Glutamatergic neuron (in vitro differentiated cells): ENCODE measurements around the gene PPP1R14B. TPM values are rescaled to one million over a fixed set of nuclear protein-coding genes. Genes with fewer than 3 reads are reported as not detected.
A peak's percentile ranks its signal among the peaks of the same experiment; 100 is the strongest.

Experiments
- DNase-seq: peaks from one replicate; pipeline ENCODE4 v3.0.0; 2022
- H3K27ac Mint-ChIP-seq: one replicate; pipeline ENCODE4 v1.8.0; 2020; ENCODE audit warnings: mild to moderate bottlenecking, mixed read lengths, inconsistent platforms; ENCODE audit not compliant: unreplicated experiment
- H3K27me3 Mint-ChIP-seq: one replicate; pipeline ENCODE4 v1.8.0; 2020; ENCODE audit warnings: mild to moderate bottlenecking, moderate library complexity, mixed read lengths, inconsistent platforms; ENCODE audit not compliant: unreplicated experiment
- H3K36me3 Mint-ChIP-seq: one replicate; pipeline ENCODE4 v1.8.0; 2020; ENCODE audit warnings: mild to moderate bottlenecking, mixed read lengths, inconsistent platforms; ENCODE audit not compliant: unreplicated experiment
- H3K4me1 Mint-ChIP-seq: one replicate; pipeline ENCODE4 v1.8.0; 2020; ENCODE audit warnings: mild to moderate bottlenecking, low read depth, mixed read lengths, inconsistent platforms; ENCODE audit not compliant: unreplicated experiment
- H3K4me3 Mint-ChIP-seq: one replicate; pipeline ENCODE4 v1.8.0; 2020; ENCODE audit warnings: mild to moderate bottlenecking, mixed read lengths, inconsistent platforms; ENCODE audit not compliant: unreplicated experiment
- H3K9me3 Mint-ChIP-seq: one replicate; pipeline ENCODE4 v1.8.0; 2020; ENCODE audit warnings: mild to moderate bottlenecking, moderate library complexity, mixed read lengths, inconsistent platforms; ENCODE audit not compliant: unreplicated experiment
- CTCF ChIP-seq: fragments of 200-600 bp; sonication (generic); IDR thresholded peaks from one replicate; pipeline ENCODE4 v1.5.0; 2021; ENCODE audit not compliant: partially characterized antibody, unreplicated experiment
- total RNA-seq: library from RNA; stranded (reverse); fragmentation: NEBNext Ultra II Directional; extraction: Animal tissue kit (Norgen Biotek cat#: 25700); gene quantifications from one replicate; pipeline ENCODE4 v1.2.1, GENCODE V29; 2021; ENCODE audit not compliant: unreplicated experiment

PPP1R14B gene
- total RNA-seq, 1 donor from 2014 or later: 348 TPM

- peaks cover 7% of the 10 kb centered on the region for H3K9me3 Mint-ChIP-seq
- no peaks in the 10 kb centered on the region for H3K4me1 Mint-ChIP-seq
- H3K36me3 Mint-ChIP-seq: no peaks in the 10 kb centered on the region
- no peak for TF ChIP-seq CTCF
- peaks cover 6% of the 10 kb centered on the region for H3K27me3 Mint-ChIP-seq
- H3K27ac Mint-ChIP-seq: no peak overlapping the region
- no peak overlapping the region for H3K4me3 Mint-ChIP-seq
- no peak for DNase-seq
These were observed 28.5 kb upstream of the PPP1R14B start for GRCh38 chr11:64275031-64275800.

GRCh38 chr11:64269540-64270220 is 22.9 kb upstream of the PPP1R14B start:
- no peaks in the 10 kb centered on the region for H3K36me3 Mint-ChIP-seq
- H3K27me3 Mint-ChIP-seq: peaks cover 15% of the 10 kb centered on the region
- DNase-seq: peak; percentile 97
- peak overlapping the region; percentile 100 for H3K4me3 Mint-ChIP-seq
- H3K27ac Mint-ChIP-seq: peak overlapping the region; percentile 98
- TF ChIP-seq CTCF: no peak
- H3K4me1 Mint-ChIP-seq: peaks cover 2% of the 10 kb centered on the region
- peaks cover 16% of the 10 kb centered on the region for H3K9me3 Mint-ChIP-seq

- no peak for TF ChIP-seq CTCF
- peaks cover 15% of the 10 kb centered on the region for H3K27me3 Mint-ChIP-seq
- H3K9me3 Mint-ChIP-seq: peaks cover 16% of the 10 kb centered on the region
- peaks cover 2% of the 10 kb centered on the region for H3K4me1 Mint-ChIP-seq
- peak; percentile 69 for DNase-seq
- H3K4me3 Mint-ChIP-seq: peak overlapping the region; percentile 90
- H3K27ac Mint-ChIP-seq: peak overlapping the region; percentile 95
- H3K36me3 Mint-ChIP-seq: no peaks in the 10 kb centered on the region
These were observed 22.3 kb upstream of the PPP1R14B start for GRCh38 chr11:64268893-64269539.

GRCh38 chr11:64268025-64268892 is 21.5 kb upstream of the PPP1R14B start:
- no peaks in the 10 kb centered on the region for H3K36me3 Mint-ChIP-seq
- peak overlapping the region; percentile 95 for H3K27ac Mint-ChIP-seq
- H3K9me3 Mint-ChIP-seq: peaks cover 16% of the 10 kb centered on the region
- peak overlapping the region; percentile 90 for H3K4me3 Mint-ChIP-seq
- H3K4me1 Mint-ChIP-seq: peaks cover 2% of the 10 kb centered on the region
- peaks cover 15% of the 10 kb centered on the region for H3K27me3 Mint-ChIP-seq
- DNase-seq: no peak
- TF ChIP-seq CTCF: no peak
